Kidney (tissue), 14 donors: ENCODE measurements around the gene TRAF1. TPM values are rescaled to one million over a fixed set of nuclear protein-coding genes. Genes with fewer than 3 reads are reported as not detected.

ENCODE experiments used
- DNase-seq, 5 donors: peaks; one replicate each; pipeline ENCODE4 v3.0.0-alpha.2; 2013 to 2020
- FAIRE-seq: peaks from 2 replicates; lab custom pipeline; 2012; peaks lifted over from hg19 to GRCh38; lab: Jason Lieb, UNC
- H3K27ac ChIP-seq, 2 donors: one replicate each; pipeline ENCODE4 v1.7.0; 2013; ENCODE audit warnings: low read depth in 2 of 2, low read length in 2 of 2, inconsistent platforms in 1 of 2
- H3K27me3 ChIP-seq: one replicate; pipeline ENCODE4 v1.7.1; 2013; ENCODE audit warnings: low read length, inconsistent platforms; ENCODE audit not compliant: control insufficient read depth, insufficient read depth
- H3K36me3 ChIP-seq, 3 donors: one replicate each; pipeline versions ENCODE4 v1.7.0 to v1.7.1; 2013; ENCODE audit warnings: low read length in 3 of 3, control low read depth in 1 of 3, inconsistent platforms in 1 of 3; ENCODE audit not compliant: insufficient read depth in 3 of 3, control insufficient read depth in 2 of 3
- H3K4me1 ChIP-seq, 3 donors: one replicate each; pipeline versions ENCODE4 v1.7.0 to v1.7.1; 2013; ENCODE audit warnings: low read length in 3 of 3, inconsistent platforms in 1 of 3, low read depth in 1 of 3; ENCODE audit not compliant: control insufficient read depth in 2 of 3, insufficient read depth in 2 of 3
- H3K4me3 ChIP-seq, 3 donors: one replicate each; pipeline versions ENCODE4 v1.7.0 to v1.8.1; 2013; ENCODE audit warnings: low read length in 3 of 3, control low read depth in 1 of 3, inconsistent platforms in 1 of 3
- H3K9ac ChIP-seq, 3 donors: one replicate each; pipeline versions ENCODE4 v1.7.0 to v1.7.1; 2013; ENCODE audit warnings: low read length in 3 of 3, control low read depth in 1 of 3, inconsistent platforms in 1 of 3
- H3K9me3 ChIP-seq, 3 donors: one replicate each; pipeline versions ENCODE4 v1.7.0 to v1.7.1; 2013; ENCODE audit warnings: low read length in 3 of 3, control low read depth in 1 of 3, inconsistent platforms in 1 of 3; ENCODE audit not compliant: control insufficient read depth in 2 of 3, insufficient read depth in 1 of 3
- CTCF ChIP-seq: IDR thresholded peaks from 3 replicates; pipeline ENCODE4 v1.5.1; 2012; ENCODE audit warnings: mild to moderate bottlenecking, moderate library complexity, borderline replicate concordance; ENCODE audit not compliant: insufficient read depth; ENCODE audit errors: extremely low read depth
- intact Hi-C: fragments of 100-400 bp; cut with DNase I; formaldehyde crosslinking; loops from one replicate; pipeline ENCODE4 v1.11.1; 2022
- polyA plus RNA-seq: library from polyadenylated mRNA; stranded (reverse); fragments of 350-450 nt; fragmentation: Illumina TruSeq; extraction: RNeasy Lipid Tissue Mini Kit (QIAGEN cat#74804); gene quantifications from one replicate; pipeline ENCODE4 v1.2.3, GENCODE V29; 2014; ENCODE audit warnings: low read depth, low replicate concordance; ENCODE audit not compliant: insufficient read depth
- total RNA-seq: library from RNA; stranded (reverse); fragmentation: NEBNext Ultra II Directional; extraction: Animal tissue kit (Norgen Biotek cat#: 25700); gene quantifications from one replicate; pipeline ENCODE4 v1.2.1, GENCODE V29; 2021
- donor health status: control.
- donor health status: control.
- donor health status: control.
- donor health status: control.
- donor health status: control.
- donor health status: DM: yes; HTN: yes; CAD: no.
- donor health status: Normal renal cell carcinoma (clear cell type).

TRAF1 gene
- total and polyA plus RNA-seq, 2 donors from 2014 or later, result 3.1 to 10.9 TPM

GRCh38 chr9:120910643-120911042, 16.0 kb downstream of the TRAF1 start:
- Histone ChIP-seq H3K9ac (no peak overlapping the region), H3K27me3 (no peaks in the 10 kb centered on the region), H3K4me3 (no peak overlapping the region), H3K4me1 (no peaks in the 10 kb centered on the region), H3K9me3 (no peaks in the 10 kb centered on the region), H3K27ac (no peak overlapping the region), H3K36me3 (no peaks in the 10 kb centered on the region)
- intact Hi-C loops, result no loop called here
- DNase-seq, result no peak
- no peak for TF ChIP-seq CTCF
- no peak for FAIRE-seq

DNA sequence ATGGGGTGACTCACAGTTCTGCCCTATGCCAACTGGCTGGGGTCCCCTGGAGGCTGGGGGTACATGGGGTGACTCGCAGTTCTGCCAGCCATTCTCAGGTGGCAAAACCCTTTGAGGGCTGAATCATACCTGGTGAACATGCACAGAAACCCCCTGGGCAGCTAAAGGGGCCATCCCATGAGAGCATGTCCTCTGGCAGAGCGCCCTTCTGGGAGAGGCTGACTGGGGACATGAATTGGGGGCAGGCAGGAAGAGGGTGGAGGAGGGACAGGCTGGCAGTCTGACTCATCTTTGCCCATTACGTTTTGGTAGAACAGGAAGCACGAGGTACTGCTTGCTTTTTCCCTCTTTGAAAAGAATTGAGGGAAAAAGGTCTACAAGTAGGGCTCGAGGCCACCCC, 16.7 kb downstream of the TRAF1 start:
- FAIRE-seq, result no peak

DNA sequence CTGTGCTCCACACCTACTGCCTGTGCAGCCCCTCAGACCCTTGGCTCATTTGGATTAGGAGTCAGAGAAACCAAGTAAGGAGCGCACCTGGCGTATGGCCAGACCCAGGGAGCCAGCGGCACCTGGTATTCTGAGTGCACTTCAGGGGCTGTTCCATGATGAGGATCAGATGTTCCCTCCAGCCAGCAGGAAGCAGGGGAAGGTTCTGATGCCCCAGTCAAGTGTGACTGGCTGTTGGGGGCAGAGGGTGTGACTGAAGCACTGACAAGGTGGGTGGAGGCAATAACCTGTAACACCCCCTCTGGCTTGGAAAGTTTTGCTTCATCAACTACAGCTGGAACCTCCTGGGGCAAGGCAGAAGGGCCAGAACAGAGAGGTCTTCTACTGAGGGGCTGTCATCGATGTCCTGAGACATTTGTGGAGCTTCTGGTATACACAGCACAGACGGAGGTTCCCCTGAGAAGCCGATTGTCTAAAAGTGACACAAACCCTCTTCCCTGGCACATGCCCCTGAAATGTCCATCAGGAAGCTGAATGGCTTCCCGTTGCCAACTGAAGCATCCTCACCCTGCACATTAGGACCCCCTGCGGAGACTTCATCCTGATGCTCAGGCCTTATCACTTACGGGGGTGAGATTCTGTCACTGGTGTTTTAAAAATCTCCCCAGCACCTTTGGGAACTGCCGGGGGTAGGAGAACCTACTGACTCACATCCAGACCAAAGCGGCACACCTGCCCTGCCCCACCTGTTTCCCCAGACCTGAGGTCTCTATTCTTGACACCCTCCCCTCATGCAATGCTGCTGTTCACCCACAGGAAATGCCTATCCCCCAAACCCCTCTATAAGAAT, 21.1 kb downstream of the TRAF1 start:
- H3K4me3 ChIP-seq, result no peak overlapping the region
- FAIRE-seq, result no peak
- no peak for DNase-seq
- H3K9ac ChIP-seq, result no peak overlapping the region
- no peaks in the 10 kb centered on the region for H3K4me1 ChIP-seq
- no peaks in the 10 kb centered on the region for H3K36me3 ChIP-seq
- no peaks in the 10 kb centered on the region for H3K27me3 ChIP-seq
- H3K9me3 ChIP-seq, result no peaks in the 10 kb centered on the region
- no peak for TF ChIP-seq CTCF
- H3K27ac ChIP-seq, result no peak overlapping the region
- intact Hi-C loops, result no loop called here

More for the DNA sequence above, 16.7 kb downstream of the TRAF1 start:
- intact Hi-C loops, result no loop called here
- no peak for DNase-seq
- Histone ChIP-seq H3K36me3 (no peaks in the 10 kb centered on the region), H3K4me1 (no peaks in the 10 kb centered on the region), H3K4me3 (no peak overlapping the region), H3K27me3 (no peaks in the 10 kb centered on the region), H3K9ac (no peak overlapping the region), H3K27ac (no peak overlapping the region), H3K9me3 (no peaks in the 10 kb centered on the region)
- TF ChIP-seq CTCF, result no peak

- intact Hi-C loops, result no loop called here
These were observed 21.7 kb downstream of the TRAF1 start for GRCh38 chr9:120904978-120905301.

More at GRCh38 chr9:120904978-120905301, 21.7 kb downstream of the TRAF1 start:
- TF ChIP-seq CTCF, result no peak
- Histone ChIP-seq H3K4me1 (no peaks in the 10 kb centered on the region), H3K9me3 (no peaks in the 10 kb centered on the region), H3K27ac (no peak overlapping the region), H3K9ac (no peak overlapping the region), H3K4me3 (no peak overlapping the region), H3K27me3 (no peaks in the 10 kb centered on the region), H3K36me3 (no peaks in the 10 kb centered on the region)
- DNase-seq, result no peak
- FAIRE-seq, result no peak
